Hematopoietic multipotent progenitor cell treated with erythropoietin and hydrocortisone succinate and interleukin-3 and kit ligand, for 15 days (in vitro differentiated cells): Measurements from ENCODE around the gene RNF34.
A peak's percentile ranks its signal among the peaks of the same experiment; 100 is the strongest.

Experiments used
- DNase-seq: peaks from one replicate; pipeline ENCODE4 v3.0.0-alpha.2; 2015; ENCODE audit warnings: low spot score

RNF34 gene

DNA sequence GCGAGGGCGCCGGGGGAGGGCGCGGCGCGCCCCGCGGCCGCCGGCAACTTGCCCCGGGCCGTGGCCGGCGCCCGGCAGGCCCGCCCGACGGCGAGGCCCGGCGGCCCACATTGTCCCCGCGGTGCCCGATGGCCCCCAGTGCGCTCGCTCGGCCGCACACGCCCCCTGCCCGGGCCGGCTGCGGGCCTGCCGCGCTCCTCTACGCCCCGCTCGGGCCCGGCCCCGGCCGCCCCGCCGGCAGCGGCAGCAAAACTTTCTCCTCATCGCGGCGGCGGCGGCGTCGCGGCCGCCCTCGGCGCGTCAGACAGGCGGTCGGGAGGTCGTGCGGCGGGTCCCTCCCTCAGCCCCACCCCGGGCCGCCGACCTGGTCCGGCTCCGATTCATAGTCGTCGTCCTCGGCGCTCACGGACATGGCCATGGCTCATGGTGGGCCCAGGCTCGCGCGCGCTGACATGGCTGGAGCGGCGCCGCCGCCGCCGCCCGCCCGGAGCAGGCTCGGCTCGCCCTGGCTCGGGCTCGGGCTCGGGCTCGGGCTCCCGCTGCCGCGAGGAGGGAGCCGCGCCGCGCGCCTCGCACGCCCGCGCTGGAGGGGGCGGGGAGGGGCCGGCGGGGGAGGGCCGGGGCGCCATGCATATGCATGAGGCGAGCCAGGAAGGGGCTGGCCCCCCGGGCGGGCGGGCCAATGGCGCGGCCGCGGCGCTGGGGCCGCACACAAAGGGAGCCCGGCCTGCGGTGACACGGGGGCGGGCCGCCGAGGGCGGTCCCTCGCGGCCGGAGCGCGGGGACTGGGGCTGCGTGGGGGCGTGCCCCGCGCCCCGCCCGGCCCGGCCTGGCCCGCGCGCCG lies 67.1 kb downstream of the RNF34 start:
- DNase-seq: peak; percentile 78

- no peak for DNase-seq
Measured at GRCh38 chr12:121467638-121468498, 68.0 kb downstream of the RNF34 start.

- no peak for DNase-seq
Measured at GRCh38 chr12:121468499-121468801, 68.5 kb downstream of the RNF34 start.

DNA sequence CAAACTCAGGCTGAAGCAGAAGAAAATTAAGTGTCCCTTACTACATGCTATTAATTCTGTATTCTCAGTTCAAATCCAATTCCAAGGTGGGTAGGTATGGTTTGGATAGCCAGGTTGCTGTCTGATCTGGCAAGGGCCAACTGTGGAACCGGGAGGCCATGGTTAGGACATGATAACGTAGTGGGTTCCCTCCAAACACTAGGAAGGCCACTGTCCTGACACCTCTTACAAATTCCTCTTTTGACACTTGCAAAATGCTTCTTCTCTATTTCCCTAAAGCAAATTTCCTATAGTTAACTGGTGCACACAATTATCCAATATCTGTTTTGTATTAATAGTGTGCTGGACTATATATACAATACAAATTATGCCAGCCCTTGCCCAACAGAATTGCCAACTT lies 70.8 kb downstream of the RNF34 start:
- DNase-seq: no peak

DNA sequence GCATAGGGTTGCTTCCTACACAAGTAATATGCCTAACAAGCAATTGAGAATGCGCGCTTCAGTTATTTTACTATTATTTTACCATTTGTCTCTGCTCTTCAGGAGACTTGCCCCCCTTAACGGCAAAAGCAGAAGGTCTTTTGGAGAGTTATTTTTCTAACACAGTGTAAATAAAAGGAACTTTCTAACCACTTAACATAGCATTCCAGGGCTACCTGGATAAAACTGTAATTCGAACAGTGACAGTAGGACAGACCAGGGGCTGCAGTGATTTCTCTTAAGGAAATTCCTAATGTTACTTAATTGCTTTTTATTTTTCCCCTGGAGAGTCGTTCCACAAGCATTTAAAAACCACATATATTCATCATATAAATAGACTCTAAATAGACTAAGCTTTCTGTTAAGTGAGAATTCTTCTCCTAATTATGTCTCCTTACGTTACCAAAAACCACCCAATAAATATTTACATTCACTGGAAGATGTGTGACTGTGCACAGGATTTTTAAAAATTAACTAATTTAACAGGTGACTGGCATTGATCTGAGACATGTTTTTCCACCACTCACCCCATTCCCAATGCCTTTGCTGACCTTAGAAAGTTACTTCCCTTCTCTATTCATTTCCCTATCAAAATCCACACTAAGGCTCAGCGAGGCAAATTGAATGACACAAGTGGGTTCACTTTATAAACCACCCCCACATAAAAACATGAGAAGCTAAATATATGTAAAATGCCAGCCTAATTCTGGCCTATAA lies 72.4 kb downstream of the RNF34 start:
- no peak for DNase-seq
